Measurements from ENCODE around the gene CAND2.

CAND2 gene

GRCh38 chr3:12807601-12808359, 11.3 kb downstream of the CAND2 start:
- no peak for DNase-seq

DNA sequence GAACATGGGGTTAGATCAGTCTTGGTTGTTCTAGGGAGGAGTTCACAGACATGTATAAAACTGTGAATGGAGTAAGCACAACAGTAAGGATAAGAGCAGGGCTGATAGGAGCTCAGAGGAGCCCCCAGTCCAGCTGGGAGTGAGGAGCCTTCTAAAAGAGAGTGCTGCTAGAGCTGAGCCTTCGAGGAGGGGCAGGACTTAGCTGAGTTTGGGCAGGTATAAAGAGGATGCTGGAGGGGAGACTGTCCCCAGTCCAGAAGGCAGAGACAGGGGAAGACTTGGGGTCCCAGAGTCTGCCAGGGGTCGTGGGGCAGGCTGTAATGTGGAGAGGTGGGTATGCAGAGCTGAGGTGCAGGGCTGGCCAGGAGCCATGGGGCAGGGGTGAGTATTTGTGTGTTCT, 12.1 kb downstream of the CAND2 start:
- DNase-seq: no peak

DNA sequence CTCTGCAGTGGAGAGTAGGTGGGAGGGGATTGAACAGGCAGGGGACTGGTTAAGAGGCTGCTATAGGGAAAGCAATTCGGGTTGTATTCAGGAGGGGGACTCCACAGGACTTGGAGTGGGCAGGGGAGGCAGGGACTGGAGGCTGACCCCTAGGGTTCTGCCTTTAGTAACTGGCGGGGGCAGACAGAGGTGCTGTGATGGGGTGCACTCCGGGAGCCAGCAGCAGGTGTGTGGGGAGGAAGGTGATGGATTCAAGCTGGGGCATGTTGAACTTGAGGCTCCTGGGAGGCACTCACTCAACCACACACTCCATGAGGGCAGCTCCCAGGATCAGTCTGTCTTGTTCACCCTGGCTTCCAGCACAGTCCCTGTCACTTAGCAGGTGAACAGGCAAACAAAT, 12.5 kb downstream of the CAND2 start:
- no peak for DNase-seq

GRCh38 chr3:12809435-12809834, 13.0 kb downstream of the CAND2 start:
- no peak for DNase-seq

DNA sequence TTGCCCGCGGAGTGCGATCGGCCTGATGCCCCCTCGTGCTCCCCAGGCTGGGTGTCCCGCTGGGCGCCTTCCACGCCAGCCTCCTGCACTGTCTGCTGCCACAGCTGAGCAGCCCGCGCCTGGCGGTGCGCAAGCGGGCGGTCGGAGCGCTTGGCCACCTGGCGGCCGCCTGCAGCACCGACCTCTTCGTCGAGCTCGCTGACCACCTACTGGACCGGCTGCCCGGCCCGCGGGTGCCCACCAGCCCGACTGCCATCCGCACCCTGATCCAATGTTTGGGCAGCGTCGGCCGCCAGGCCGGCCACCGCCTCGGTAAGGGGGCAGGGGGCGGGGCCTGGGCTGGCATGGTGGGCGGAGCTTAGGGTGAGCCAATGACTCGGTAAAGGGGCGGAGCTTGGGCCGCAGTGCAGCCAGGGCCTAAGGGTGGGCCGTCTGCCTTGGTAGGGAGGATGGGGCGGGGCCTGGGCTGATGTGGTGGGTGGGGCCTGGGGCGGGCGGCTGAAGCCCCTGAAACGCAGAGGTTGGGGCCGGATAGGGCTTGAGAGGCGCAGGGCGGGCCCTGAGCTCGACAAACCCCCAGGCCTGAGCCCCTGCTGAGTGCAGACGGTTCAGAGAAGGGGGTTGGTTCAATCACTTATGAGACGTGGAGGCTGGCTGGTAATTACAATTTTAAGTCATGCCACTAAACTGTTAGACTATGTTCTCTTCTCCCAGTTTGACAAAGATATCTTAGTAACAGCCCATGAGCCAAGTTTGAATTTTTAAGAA, 13.7 kb downstream of the CAND2 start:
- peak; percentile 94 for DNase-seq

DNA sequence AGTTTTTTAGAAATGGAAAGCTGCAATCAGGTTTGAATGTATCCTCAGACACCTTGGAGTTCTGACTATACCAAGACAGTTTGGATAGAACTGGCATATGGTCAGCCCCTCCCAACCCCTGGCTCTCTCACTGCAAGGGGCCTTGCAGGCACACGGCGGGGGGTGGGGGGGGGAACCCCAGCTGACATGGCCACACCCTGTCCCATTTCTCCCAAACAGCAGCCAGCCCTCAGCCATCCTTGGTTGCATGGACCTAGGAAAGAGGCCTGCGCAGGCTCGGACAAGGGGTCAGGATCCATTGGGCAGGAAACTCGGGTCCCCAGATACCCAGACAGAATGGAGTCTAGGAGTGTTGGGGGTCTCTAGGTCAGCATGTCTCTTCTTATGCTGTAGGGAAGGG, 14.5 kb downstream of the CAND2 start:
- DNase-seq: no peak

DNA sequence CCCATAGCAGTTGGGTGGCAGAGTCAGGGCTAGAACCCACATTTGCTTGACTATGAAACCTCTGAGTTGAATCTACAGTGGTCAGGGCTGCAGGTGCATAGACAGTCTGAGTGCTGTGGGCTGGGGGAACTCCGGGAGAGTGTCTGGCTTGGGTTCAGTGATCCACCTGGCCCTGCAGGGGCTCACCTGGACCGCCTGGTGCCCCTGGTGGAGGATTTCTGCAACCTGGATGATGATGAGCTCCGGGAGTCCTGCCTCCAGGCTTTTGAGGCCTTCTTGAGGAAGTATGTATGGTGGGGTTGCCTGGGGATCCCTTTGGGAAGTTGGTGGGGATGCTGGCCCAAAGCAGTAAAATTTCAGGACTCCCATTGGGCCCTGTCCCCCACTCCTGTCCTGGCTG, 16.3 kb downstream of the CAND2 start:
- DNase-seq: no peak

GRCh38 chr3:12813967-12814366, 17.5 kb downstream of the CAND2 start:
- DNase-seq: no peak

DNA sequence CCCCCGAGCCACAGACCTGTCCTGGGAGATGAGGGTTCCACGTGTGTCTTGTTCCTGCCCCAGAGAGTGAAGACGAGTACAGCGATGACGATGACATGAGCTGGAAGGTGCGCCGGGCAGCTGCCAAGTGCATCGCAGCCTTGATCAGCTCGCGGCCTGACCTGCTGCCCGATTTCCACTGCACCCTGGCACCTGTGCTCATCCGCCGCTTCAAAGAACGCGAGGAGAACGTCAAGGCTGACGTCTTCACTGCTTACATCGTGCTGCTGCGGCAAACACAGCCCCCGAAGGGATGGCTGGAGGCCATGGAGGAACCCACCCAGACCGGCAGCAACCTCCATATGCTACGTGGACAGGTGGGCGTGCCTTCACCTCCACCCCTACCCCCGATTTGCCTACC, 18.6 kb downstream of the CAND2 start:
- no peak for DNase-seq

- DNase-seq: no peak
Measured at GRCh38 chr3:12815719-12816118, 19.2 kb downstream of the CAND2 start.

- DNase-seq: no peak
Measured at GRCh38 chr3:12816521-12817342, 20.3 kb downstream of the CAND2 start.

- DNase-seq: no peak
Measured at GRCh38 chr3:12817343-12817710, 20.8 kb downstream of the CAND2 start.

GRCh38 chr3:12818273-12818672, 21.8 kb downstream of the CAND2 start:
- no peak for DNase-seq

GRCh38 chr3:12818773-12819172, 22.3 kb downstream of the CAND2 start:
- DNase-seq: no peak

DNA sequence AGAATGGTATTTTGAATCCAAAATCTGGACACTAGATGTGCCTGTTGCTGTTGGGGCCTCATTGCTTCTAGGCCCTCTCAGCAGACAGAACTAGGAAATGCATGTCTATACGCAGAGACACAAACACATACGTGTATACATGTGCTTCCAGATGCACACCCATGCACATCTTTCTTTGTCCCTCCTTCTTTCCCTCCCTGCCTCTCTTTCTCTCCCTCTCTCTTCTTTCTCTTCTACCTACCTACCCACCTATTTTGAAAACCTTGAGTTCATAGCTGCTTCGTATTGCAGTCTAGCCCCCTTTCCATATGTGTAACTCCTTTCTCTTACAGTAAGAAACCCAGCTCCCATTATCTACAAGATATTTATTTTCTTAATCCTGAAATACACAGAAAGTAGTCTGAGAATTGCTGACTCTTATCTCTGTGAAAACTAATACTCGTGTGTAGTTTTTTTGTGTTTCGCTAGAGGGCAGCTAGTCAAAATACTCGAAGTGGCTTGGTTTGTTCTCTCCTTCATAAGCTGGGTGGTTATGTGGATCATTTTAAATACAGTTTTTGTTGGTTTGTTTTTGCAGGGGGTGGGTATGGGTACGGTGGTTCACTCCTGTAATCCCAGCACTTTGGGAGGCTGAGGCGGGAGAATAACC, 26.4 kb downstream of the CAND2 start:
- no peak for DNase-seq

DNA sequence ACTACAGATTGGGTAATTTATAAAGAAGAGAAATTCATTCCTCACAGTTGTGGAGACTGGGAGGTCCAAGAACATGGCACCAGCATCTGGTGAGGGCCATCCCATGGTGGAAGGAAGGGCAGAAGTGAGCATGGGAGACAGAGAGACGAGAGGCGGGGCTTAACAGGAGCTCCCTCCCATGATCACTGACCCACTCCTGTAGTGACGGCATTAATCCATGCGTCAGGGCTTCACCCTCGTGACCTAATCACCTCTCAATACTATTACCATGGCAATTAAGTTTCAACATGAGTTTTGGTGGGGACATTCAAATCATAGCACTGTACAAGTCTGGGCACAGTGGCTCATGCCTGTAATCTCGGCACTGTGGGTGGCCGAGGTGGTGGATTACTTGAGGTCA, 27.8 kb downstream of the CAND2 start:
- no peak for DNase-seq

DNA sequence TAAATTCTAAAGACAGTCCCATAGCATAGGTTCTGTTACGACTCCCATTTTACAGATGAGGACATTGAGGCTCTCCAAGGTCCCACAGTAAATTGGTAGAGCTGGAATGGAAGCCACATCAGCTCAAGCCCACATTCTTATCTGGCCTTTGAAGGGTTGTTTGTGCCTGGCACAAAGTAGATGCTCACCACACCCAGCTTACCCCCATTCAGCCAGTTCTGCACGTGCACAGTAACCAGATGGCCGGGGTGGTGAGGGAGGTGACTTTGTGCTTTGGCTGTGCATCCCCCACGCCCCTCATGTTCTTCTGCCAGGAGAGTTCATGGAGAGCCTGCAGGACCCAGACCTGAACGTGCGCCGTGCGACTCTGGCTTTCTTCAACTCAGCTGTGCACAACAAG, 28.7 kb downstream of the CAND2 start:
- no peak for DNase-seq

DNA sequence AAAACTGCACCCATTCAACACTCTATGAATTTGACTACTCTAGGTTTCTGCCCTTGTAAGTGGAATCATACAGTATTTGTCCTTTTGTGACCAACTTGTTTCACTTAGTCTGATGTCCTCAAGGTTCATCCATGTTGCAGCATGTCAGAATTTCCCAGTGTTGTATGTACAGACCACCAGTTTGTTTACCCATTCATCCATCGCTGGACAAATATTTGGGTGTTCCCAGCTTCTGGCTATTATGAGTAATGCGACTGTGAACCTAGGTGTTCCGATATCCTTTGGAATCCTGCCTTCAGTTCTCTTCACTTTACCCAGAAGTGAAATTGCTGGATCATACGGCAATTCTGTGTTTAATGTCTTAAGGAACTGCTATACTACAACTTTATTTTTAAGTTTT, 32.3 kb downstream of the CAND2 start:
- DNase-seq: no peak

- no peak for DNase-seq
Measured at GRCh38 chr3:12829404-12829803, 32.9 kb downstream of the CAND2 start.

DNA sequence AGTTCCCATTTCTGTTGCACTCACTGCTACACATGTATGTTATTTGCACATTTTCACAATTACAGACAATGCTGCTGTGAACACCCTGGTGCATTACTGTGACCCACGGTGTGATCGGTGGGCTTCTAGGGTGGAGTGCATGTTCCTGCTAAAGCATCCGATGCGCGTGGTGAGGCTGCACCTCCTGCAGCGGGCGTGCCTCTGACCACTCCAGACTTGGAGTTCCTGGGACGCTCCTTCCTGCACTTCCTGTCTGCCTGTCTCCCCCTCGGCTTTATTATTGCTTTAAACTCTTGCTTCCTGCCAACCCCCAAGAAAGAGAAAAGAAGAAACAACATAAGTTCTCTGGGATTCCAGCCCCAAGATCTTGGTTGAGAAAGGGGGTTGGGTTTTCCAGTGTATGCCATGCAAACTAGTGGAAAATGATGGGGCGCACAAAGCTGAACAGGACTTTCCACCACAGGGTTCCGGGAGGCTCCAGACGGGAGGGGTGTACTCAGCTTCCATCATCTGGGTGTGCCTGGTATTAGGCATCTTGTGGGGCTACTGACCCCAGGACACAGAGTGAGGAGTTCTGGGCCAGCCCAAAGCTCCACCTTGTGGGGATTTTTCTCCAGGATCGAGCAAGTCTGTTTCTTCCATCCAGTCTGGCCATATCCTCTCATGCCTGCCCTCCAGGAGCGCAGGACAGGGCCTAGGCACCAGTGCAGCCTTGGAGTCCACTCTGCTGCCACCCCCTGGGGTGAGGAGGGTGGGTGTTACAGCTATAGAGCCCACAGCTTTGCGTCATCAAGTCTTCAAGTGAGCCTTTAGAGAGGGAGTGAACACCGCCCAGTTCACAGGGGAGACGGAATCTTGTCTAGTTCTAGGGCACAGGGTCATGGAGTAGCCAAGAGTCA, 33.7 kb downstream of the CAND2 start:
- DNase-seq: no peak

DNA sequence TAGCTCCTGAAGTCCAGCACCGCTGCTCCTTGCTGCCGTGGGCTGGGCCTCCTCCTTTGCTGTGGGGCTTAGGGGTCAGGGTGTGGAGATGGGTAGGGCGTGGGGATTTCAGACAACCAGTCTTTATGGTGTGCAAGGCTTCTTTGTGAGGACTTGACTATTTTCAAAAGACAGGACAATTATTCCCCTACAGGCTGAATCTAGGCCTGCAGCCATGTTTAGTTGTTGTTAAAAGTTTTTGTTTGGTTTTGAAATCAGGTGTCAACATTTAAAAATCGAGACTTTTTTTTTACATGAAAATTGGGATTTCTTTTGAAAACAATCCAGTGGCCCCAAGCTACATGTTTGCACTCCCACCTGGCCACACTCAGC, 34.3 kb downstream of the CAND2 start:
- DNase-seq: no peak

DNA sequence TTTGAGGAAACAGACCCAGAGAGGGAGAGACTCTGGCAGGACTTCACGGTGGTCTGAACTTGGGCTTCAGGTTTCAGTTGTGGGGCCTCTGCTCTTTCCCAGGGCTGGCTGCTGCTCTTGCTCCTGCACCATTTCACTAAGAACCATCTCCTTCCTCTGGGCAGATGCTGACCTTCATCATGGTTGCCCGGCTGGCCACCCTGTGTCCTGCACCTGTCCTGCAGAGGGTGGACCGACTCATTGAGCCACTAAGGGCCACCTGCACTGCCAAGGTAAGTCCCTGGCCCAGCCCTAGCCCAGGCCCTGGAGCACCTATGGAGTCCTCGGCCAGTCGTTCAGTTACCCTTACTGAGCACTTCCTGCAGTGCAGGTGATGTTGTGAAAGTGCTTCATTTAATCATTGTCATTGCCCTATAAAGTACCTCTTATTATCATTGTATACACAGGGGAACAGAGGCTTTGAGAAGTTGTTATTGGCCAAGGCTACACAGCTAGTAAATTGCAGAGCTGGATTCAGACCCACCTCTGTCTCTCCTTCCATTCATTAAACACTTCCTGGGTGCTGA, 34.9 kb downstream of the CAND2 start:
- DNase-seq: peak; percentile 4
